Glomerular endothelial cell (primary cell): ENCODE data around the gene FAM177B. TPM values are rescaled to one million over a fixed set of nuclear protein-coding genes. Genes with fewer than 3 reads are reported as not detected.

ENCODE experiments used
- DNase-seq: peaks from one replicate; pipeline ENCODE4 v3.0.0-alpha.2; 2011; ENCODE audit warnings: low read depth, low spot score; ENCODE audit errors: extremely low read depth
- total RNA-seq: library from RNA; depleted of rRNA; stranded (reverse); fragments of >200 nt; gene quantifications from 2 replicates; pipeline ENCODE4 v1.2.3, GENCODE V29; 2015

Gene FAM177B
- total RNA-seq: not detected in 2 replicates

DNA sequence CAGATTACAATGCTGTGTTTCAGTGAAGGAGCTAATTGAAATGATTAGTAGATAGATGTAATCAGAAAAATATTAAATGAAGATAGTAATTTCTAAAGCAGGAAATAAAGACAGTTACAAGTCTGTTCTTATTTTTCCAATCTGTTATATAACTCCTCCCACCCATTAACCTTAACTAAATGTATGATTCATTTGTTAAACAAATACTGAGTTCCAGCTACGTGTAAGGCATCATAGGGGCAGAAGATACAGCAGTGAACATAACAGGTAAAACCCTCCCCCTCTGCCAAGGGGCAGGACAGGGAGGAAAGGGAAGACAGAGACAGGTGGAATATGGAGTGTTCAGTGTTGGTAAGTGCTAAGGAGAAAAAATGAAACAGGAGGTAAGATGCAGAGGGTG is at the start of gene FAM177B:
Gene FAM177B (plus strand): TSS at position 231 of the 400 bp plus-strand sequence. CDS start 9,344 bp downstream, outside the sequence.
- no peak for DNase-seq

- DNase-seq: no peak
Measured at GRCh38 chr1:222691016-222691415, 46.0 kb upstream of the FAM177B start.

- no peak for DNase-seq
Measured at GRCh38 chr1:222694927-222695326, 42.1 kb upstream of the FAM177B start.

- no peak for DNase-seq
Measured at GRCh38 chr1:222696741-222697140, 40.3 kb upstream of the FAM177B start.

DNA sequence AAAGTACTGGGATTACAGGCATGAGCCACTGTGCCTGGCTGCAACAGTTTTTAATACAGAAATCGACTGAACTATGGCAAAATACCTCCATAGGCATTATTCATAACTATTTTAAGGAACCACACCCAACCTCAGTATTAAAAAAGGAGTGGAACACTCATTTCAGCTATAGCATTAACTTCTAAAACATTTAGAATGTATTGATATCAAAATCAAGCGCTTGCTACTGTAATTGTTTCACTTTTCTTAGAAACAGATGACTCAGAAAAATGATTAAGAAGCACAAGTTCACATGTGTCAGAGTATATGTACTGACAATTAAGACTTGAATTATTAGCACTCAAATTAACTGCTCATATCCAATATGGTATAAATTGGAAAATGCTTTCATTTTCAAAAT is 39.8 kb upstream of the FAM177B start:
- DNase-seq: no peak

DNA sequence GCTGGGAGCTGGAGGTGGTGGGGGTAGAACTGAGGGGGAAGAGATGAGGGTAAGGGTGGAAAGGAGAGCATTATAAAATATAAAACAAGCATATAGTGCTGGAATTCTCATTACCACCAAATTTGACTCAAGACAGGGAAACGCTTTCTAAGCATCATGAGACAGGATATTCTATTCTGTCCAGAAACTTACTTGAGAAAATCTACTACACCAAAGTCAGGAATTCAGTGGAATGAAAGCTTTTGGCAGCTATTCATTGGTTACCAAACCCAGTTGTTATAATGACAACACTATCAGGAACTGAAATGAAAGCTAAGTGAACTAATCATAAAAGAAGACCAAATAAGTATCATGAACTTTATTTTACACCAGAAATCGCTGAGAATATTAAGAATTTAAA is 39.2 kb upstream of the FAM177B start:
- DNase-seq: no peak

DNA sequence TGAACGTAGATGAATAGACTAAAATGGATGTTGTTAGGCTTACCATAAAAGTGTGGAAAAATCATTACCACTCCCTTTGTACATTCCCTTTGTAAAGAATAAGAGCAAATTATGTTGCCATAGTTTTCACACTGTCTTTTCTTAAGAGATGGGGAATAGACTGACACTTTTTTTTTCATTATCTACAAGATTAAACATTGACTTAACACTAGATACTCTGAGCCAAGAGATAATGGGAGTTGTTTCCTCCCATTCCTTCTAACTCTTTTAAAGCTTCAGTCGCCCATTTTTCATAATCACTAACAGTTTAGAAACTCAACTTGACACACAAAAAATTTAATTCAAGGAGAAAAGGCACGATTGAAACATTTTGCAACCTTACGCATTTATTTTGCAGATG is 34.8 kb upstream of the FAM177B start:
- DNase-seq: no peak

- no peak for DNase-seq
Measured at GRCh38 chr1:222704260-222704659, 32.7 kb upstream of the FAM177B start.

- no peak for DNase-seq
Measured at GRCh38 chr1:222706815-222707214, 30.2 kb upstream of the FAM177B start.

DNA sequence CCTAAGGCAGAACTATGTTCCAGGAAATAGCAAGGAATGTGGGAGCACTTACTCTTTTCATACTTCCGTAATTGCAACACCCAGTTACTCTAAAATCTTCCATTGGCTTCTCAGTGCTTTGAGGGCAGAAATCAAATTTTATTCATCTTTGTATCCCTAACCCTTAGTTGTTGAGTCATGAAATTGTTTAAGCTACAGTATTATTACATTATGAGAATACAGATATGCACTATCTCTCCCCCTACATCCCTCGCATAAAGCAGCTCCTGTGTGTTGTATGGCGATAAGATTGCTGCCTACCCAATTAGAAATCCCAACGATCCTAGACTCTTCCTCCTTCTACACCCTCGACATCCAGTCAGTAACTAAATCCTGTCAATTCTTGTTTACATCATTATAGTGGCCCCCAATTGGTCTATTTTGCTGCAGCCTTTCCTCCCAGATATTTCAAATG is 27.3 kb upstream of the FAM177B start:
- DNase-seq: no peak

GRCh38 chr1:222711319-222712252 is 25.4 kb upstream of the FAM177B start:
- DNase-seq: no peak

DNA sequence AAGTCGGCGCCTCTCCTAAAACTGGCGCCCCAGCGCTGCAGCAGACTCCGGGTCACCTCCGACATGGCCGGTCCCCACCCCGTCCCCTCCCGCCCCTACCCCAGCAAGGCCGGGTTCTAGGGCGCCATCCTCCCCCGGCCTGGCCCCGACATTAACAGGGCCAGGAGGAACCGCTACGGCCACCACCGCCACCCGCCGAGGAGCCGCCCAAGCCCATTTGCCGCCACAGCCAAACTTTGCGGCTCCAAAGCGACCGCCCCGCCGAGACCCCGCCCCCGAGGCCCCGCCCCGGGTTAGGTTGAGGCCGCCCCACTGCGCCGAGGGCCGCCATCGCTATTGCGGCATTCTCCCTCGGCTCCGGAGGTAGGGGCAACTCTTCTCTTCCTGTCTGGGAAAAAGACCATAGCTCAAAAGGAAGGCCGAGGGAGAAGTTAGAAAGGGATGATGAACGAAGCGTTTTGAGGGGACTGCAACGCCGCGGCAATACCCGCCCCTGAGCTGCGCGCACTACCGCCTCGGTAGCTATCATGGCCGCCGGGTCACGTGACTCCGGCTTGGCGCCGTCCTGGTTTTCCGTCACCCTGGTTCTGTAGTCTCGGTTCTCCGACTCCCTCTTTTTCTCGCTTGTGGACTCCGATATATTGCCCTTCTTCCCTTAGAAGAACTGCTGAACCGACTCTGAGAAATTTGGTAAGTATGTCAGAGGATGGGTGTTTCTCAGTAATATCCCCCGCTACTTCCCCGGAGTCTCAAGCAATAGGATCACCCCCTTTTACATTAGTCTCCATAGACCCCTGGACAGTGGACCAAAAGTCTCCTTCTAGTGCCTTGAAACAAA is 24.5 kb upstream of the FAM177B start, which contains the start of the genes AIDA and BROX:
Gene AIDA (minus strand): TSS at position 239 of the 838 bp plus-strand sequence. CDS start 174 bp downstream, at position 65.
Gene BROX (plus strand): TSS at position 312 of the 838 bp plus-strand sequence. CDS start 3,136 bp downstream, outside the sequence.
- DNase-seq: peak; percentile 55

GRCh38 chr1:222713091-222713961 is 23.7 kb upstream of the FAM177B start:
- peak; percentile 86 for DNase-seq

DNA sequence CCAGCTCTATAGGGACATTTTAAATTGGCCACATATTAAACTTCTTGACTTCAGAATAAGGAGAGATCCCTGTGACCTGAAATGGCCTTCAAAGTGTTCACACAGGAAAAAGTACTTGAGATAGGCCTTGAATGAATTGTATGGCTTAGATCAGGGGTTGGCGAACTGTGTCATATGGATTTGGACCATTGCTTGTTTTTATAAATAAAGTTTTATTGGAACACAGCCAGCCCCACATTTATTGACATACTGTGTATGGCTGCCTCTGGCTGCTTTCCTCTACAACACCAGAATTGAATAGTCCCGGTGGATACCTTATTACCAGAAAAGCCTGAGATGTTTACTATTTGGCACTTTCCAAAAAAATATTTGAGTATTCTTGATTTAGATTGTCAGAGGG is 20.6 kb upstream of the FAM177B start:
- DNase-seq: no peak

- DNase-seq: no peak
Measured at GRCh38 chr1:222728746-222729145, 8.3 kb upstream of the FAM177B start.

GRCh38 chr1:222730866-222731265 is 6.1 kb upstream of the FAM177B start:
- no peak for DNase-seq

DNA sequence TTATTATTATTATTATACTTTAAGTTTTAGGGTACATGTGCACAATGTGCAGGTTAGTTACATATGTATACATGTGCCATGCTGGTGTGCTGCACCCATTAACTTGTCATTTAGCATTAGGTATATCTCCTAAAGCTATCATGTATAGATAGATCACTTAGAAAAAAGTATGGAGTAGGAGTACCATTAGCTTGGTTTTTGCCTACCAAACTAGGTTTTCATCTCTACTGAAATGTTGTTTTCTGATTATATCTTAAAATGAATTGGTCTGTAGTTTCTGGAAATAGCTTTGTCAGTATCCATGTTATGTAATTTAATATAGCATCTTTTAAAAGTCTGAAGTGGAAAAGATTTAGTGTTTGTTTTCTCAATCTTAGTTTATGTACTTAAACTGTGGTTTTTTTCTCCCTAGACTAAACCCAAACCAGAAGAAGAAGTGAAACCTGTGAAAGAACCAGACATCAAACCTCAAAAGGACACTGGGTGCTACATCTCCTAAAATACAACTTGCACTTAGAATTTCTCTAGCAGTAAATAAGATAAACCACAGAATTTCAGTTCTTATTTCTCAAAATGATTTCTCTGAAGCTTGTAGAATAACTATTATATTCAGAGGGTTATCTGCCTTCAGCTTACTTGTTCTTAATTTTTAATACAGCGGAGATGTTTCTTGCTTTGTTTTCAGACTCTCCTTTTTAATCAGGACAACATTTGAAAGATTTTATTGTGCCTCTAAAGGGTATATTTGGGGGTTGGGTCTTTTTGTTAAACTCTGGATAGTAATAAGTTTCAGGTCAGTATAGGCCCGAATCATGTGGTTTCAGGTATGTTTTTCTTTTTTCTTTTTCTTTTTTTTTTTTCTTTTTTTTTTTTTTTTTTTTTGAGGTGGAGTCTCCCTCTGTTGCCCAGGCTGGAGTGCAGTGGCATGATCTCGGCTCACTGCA is 4.5 kb upstream of the FAM177B start:
- DNase-seq: no peak

- no peak for DNase-seq
Measured at GRCh38 chr1:222734740-222735139, 2.3 kb upstream of the FAM177B start.

DNA sequence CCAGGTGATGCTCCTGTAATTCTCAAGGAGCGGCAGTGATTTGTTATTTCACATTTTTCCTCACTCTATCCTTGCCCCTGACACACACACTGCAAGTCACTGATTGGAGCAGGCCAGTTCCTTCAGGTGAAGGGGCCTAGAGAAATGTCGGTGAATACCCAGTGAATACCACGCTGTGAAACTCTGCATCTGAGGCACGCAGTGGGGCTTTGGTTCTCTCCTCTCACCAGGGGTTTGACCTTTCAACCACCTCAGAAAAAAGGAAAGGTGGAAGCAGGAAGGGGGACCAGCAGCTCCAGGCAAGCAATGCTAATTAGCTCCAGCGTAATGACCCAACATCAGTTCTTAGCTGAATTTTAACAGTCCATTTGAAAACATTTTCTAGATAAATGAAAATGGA is 532 bp upstream of the FAM177B start:
- DNase-seq: no peak
